Measurements from ENCODE around the gene SLC16A3.

GRCh38 chr17:82205720-82206508, 22.9 kb upstream of the SLC16A3 start:
- peak; percentile 86 to 89 for TF ChIP-seq CTCF (IDR thresholded peaks at IDR 0.05; ENCODE audit: extremely low read depth in 1 of 2, insufficient read depth in 1 of 2, low read depth in 1 of 2, low read length in 2 of 2)
- TF ChIP-seq POLR2A (IDR thresholded peaks at IDR 0.05; ENCODE audit: low read depth, low read length): peak; percentile 80
- no peak for TF ChIP-seq EZH2 (IDR thresholded peaks at IDR 0.05; ENCODE audit: borderline replicate concordance, low read depth, low read length, severe bottlenecking)
- TF ChIP-seq FOS (IDR thresholded peaks at IDR 0.05; ENCODE audit: borderline replicate concordance, insufficient read depth, low read length): no peak
- TF ChIP-seq POLR2AphosphoS5 (IDR thresholded peaks at IDR 0.05; ENCODE audit: insufficient read depth, low read depth, low read length): no peak
- TF ChIP-seq MYC (IDR thresholded peaks at IDR 0.05; ENCODE audit: low read depth, low read length): no peak
- TF ChIP-seq MAX (IDR thresholded peaks at IDR 0.05; ENCODE audit: insufficient read depth, insufficient read length): no peak
